Activated naive CD4-positive, alpha-beta T cell treated with anti-CD3 and anti-CD28 coated beads, Interleukin-2, amount 50 U/mL, for 16 hours (primary cell): Measurements from ENCODE around the gene SMYD3.
"Not testable (repeated sequence)": the region's sequence is repeated elsewhere in the genome, so short reads cannot be mapped to it uniquely, and the experiment has no call there.

Experiments
- DNase-seq: peaks from one replicate; pipeline ENCODE4 v3.0.0-alpha.2; 2020

Gene SMYD3

GRCh38 chr1:246051909-246052518, 455.1 kb downstream of the SMYD3 start:
- no peak for DNase-seq

- DNase-seq, result no peak
Observed at GRCh38 chr1:246048693-246049092, 458.4 kb downstream of the SMYD3 start.

- no peak for DNase-seq
Observed at GRCh38 chr1:246043556-246043955, 463.5 kb downstream of the SMYD3 start.

- no peak for DNase-seq
Observed at GRCh38 chr1:246041360-246041759, 465.7 kb downstream of the SMYD3 start.

- no peak for DNase-seq
Observed at GRCh38 chr1:246040200-246040890, 466.7 kb downstream of the SMYD3 start.

GRCh38 chr1:246039584-246039983, 467.5 kb downstream of the SMYD3 start:
- DNase-seq, result no peak

- DNase-seq, result no peak
Observed at GRCh38 chr1:246037832-246038231, 469.2 kb downstream of the SMYD3 start.

GRCh38 chr1:246036175-246036574, 470.9 kb downstream of the SMYD3 start:
- DNase-seq, result no peak

- no peak for DNase-seq
Observed at GRCh38 chr1:246035060-246035541, 472.0 kb downstream of the SMYD3 start.

- no peak for DNase-seq
Observed at GRCh38 chr1:246034630-246035029, 472.4 kb downstream of the SMYD3 start.

GRCh38 chr1:246032984-246033383, 474.1 kb downstream of the SMYD3 start:
- DNase-seq, result no peak

GRCh38 chr1:246032031-246032551, 475.0 kb downstream of the SMYD3 start:
- no peak for DNase-seq

GRCh38 chr1:246029616-246030015, 477.5 kb downstream of the SMYD3 start:
- DNase-seq, result no peak

- DNase-seq, result not testable (repeated sequence)
Observed at GRCh38 chr1:246024118-246024517, 483.0 kb downstream of the SMYD3 start.

- no peak for DNase-seq
Observed at GRCh38 chr1:246020211-246020954, 486.7 kb downstream of the SMYD3 start.

- no peak for DNase-seq
Observed at GRCh38 chr1:246018146-246018545, 488.9 kb downstream of the SMYD3 start.

- no peak for DNase-seq
Observed at GRCh38 chr1:246012341-246012740, 494.7 kb downstream of the SMYD3 start.

GRCh38 chr1:246010386-246010785, 496.7 kb downstream of the SMYD3 start:
- no peak for DNase-seq

- no peak for DNase-seq
Observed at GRCh38 chr1:246008363-246008831, 498.7 kb downstream of the SMYD3 start.

- no peak for DNase-seq
Observed at GRCh38 chr1:246005067-246005466, 502.0 kb downstream of the SMYD3 start.

GRCh38 chr1:246004301-246004700, 502.8 kb downstream of the SMYD3 start:
- no peak for DNase-seq

- no peak for DNase-seq
Observed at GRCh38 chr1:246003442-246003730, 503.7 kb downstream of the SMYD3 start.

- peak; percentile 83 for DNase-seq
Observed at GRCh38 chr1:246002725-246003441, 504.2 kb downstream of the SMYD3 start.
